Measurements from ENCODE around the gene MRC2.
A peak's percentile ranks its signal among the peaks of the same experiment; 100 is the strongest.

The MRC2 gene

GRCh38 chr17:62615503-62615902, 12.0 kb upstream of the MRC2 start:
- DNase-seq: no peak

DNA sequence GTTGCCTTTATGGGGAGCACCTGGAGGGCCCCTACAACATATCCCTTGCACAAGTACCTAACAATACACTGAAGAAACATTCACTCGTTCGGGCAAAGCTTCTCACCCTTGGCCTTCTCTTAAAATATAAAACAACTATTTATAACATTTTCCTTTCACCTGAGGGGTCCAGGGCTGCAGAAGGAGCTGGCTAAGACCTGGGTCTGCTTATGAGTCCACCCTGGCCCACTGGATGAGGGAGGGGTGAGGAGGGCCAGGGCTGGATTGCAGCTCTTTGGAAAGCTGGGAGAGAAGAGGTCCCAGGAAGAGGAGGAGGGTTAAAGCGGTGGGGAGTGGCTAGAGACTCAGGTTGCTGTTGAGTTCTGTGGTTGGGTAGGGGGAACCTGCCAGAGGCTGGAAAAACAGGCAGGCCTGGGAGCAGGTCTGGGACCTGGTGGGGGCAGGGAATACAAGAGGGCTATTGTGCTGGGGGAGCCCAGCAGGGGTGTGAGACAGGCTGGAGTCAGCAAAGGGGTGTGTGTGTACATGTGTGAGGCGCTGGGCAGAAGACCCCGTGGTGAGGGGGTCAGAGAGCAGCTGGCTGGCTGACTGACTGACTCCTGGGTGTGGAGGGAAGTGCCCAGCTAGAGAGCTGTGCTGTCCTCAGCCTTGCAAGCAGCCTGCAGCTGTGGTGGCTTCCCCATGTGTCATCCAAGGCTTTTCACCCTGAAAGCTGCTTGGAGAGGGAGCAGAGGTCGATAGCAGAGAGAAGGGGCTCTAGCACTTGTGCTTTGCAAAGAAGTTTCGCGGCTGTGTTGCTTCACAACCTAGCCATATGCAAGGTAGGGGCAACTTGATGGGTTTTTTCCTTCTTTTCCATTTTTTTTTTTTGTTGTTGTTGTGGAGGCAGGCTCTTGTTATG, 10.2 kb upstream of the MRC2 start:
- DNase-seq: no peak

- no peak for DNase-seq
Measured at GRCh38 chr17:62617894-62618472, 9.5 kb upstream of the MRC2 start.

- DNase-seq: no peak
Measured at GRCh38 chr17:62618647-62619416, 8.6 kb upstream of the MRC2 start.

DNA sequence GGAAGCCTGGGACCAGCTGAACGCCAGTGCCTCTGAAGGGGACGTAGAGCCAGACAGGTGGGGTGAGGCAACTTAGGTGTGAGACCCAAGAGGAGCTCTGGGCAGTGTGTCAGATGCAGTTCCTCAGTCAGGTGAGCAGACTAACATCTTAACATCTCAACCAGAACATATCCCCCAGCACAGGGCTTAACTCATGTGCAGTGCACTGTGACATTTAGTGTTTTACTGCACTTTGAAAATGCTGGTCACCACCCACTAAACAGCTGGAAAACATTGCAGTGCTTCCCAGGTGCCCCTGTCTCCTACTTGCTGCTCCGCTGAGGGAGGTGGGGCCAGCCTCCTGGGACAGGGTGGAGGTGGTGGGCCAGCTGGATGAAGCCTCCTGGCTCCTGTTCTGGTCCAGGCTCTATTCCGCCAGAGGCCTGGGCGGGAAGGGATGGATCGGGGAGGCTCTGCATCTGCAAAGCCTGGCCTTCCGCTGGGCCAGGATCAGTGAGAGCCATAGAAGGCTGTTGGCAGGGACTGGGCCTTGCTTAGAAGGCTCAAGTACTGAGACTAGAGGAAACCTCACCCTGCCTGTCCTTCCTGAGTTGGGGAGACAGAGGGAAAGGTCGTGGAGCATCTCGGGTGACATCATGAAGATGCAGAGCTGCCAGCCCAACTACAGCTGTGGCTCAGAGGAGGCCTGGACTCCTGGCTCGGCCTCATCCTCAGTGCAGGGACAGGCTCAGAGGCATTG, 7.9 kb upstream of the MRC2 start:
- DNase-seq: no peak

GRCh38 chr17:62621223-62621622, 6.2 kb upstream of the MRC2 start:
- no peak for DNase-seq

DNA sequence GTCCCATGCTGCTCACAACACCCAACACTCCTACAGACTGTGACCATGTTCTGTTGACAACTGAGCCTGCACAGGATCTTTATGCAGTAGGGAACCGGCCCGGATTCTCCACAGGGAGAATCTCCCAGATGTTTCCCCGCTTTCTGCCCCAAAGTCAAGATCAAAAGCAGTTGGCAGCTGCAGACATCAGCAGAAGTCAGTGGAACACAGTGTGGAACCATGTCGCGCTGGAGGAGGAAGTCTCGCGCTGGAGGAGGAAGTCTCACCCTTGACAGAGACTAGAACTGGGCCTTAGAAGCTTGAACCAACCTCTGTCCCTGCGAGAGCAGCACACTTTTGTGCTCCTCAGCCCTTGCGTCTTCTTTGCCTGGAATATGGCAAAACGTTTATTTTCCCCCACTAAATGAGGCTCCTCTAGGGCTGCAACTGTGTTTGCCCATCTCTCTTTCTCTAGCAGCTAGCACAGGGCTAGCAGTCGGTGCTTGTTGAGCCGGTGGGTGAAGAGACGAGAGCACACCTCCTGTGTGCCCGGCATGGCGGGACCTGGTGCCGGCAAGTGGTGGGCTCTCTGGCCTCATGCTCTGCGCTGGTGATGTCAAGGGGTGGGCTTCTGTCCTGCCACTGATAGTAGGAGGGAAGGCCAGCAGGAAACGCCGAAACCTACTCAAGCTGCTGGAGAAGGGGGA, 2.1 kb upstream of the MRC2 start:
- DNase-seq: no peak

DNA sequence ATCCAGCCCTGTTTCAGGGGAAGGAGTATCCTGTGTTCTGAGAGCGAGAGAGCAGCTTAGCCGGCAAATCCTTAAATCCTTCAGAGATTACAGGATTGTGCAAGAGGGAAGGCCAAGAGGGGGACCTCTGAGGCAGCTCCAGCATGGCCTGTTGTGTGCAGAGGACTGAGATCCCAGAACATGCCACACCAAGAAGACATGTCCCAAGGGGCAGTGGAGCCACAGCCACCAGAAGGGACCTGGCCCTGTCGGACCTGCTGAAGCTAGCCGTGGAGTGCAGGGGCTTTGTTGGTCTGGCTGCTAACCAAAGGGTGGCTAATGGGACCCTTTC, 1.6 kb upstream of the MRC2 start:
- no peak for DNase-seq

GRCh38 chr17:62626719-62627218, 701 bp upstream of the MRC2 start:
- DNase-seq: no peak

DNA sequence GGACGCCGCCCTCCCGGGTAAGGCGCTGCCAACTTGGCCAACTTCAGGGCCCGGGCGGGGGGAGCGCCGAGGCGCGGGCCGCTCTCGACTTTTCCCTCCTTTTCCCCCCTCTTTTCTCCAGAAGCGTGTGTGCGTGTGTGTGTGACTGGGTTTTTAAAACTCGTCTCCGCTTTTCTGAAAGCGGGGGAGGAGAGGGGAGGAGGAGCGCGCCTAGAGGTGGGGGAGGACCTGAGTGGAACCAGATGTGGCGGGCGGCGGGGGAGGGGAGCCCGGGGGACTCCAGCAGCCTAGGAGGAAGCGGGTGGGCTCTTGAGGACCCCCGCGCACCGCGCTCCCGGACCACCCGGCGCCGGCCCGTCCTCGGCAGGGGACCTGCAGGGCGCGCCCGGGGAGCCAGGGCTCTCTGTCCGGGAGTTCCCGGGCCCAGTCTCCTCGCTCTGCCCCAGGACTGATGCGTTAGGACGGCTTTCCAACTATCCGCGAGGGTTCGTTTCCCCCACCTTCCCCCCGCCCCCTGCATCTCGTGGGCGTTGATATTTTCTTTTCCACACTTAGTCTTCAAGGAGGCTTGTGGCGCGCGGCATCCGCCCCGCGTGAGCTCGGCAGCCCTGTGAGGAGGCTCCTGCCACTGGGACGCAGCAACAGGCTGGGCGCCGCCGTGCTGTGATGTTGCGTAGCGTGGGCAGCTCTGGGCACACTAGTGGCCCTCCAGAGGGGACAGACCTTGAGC, 599 bp downstream of the MRC2 start:
- DNase-seq: peak in 1 of 2 donors; percentile 31

GRCh38 chr17:62628831-62629555, 1.5 kb downstream of the MRC2 start:
- DNase-seq: no peak

DNA sequence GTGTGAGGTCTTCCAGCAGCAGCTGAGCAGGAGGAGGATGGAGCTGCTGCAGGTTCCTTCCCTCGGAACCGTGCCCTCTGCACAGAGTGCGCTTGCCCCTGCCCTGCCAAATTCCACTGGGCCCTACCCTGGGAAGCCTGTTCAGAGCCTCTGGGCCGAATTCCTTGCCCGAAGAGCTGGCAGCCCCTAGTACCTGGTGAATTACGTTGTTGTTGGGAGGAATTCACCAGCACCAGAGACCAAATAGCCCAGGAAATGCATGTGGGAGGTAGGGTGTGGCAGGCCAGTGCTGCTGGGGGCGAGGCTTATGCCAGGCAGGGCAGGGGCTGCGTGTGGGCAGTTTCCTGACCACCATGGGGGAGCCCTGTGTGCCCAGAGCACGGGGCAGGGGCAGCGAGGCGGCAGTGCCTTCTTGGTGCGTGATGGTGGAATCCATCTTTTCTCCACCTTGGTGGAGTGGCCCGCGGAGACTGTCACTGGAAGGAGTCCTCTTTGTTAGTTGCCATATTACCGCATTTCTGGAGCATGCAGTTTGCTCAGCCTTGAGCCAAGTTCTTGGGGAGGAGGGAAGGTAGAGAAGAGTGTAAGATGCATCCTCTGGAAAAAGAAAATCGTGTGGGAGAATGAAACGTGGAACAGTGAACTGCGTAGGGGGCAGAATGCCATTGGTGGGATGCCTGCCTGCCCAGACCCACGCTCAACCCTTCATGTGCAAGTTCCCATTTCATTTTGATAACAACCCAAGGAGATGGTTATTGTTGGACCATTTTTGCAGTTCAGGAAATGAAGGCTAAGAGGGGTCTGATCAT, 2.3 kb downstream of the MRC2 start:
- no peak for DNase-seq

GRCh38 chr17:62630365-62631085, 3.1 kb downstream of the MRC2 start:
- DNase-seq: no peak

GRCh38 chr17:62631086-62631935, 3.8 kb downstream of the MRC2 start:
- no peak for DNase-seq

DNA sequence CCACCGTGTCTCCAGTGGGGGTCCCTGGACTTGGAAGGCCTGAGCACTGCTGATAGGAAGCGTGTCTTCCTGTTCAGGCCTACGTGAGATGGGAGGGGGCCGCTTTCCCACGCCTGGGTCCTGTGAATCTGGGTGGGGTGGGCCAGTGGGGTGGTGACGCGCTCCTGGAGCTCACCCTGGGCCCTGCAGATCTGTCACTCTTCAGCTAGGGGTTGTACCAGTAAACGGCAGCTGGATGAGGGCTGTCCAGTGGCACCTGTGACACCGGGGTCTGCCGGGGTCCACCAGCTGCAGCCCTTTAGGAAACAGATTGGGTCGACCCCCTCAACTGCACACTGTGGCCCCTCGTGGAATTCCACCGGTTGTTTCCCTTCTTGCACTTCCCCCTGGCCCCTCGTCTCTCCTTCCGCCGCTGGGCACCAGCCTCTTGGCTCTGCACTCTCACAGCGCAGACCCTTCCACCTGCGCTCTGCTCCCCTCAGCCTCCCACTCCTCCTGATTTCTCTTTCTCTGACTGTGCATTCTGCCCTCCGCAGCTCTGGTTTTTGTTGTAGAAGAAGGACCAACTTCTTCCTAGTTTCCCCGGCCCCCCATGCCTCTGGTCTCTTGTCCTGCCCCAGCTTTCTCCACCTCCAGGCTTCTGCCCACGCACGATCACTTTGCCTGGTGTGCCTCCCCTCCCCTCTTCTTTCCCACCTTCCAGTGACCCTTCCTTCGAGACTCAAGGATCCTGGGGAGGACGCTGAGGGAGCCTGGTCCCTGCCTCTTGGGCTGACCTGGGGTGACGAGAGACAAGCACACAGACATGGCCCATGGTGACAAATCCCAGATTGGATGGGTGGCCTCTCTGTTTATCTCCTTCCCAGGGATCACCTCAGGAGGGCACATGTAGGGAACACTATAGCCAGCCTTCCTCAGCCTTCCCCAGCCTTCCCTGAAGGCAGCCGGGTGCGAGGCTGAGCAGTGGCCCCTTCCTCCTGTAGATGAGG, 4.8 kb downstream of the MRC2 start:
- DNase-seq: no peak

GRCh38 chr17:62637809-62638208, 10.3 kb downstream of the MRC2 start:
- no peak for DNase-seq

GRCh38 chr17:62641153-62641552, 13.7 kb downstream of the MRC2 start:
- no peak for DNase-seq
